H1 (cell line): Measurements from ENCODE around the gene EXD3. TPM values are rescaled to one million over a fixed set of nuclear protein-coding genes. Genes with fewer than 3 reads are reported as not detected.

Source experiments
- FOSL1 ChIP-seq: IDR thresholded peaks from 2 replicates; pipeline ENCODE4 v1.6.1; 2011; ENCODE audit warnings: mild to moderate bottlenecking, low read depth, low read length, moderate library complexity; ENCODE audit not compliant: insufficient read depth
- POU5F1 ChIP-seq: IDR thresholded peaks from 2 replicates; pipeline ENCODE4 v1.6.1; 2011; ENCODE audit warnings: low read depth, mild to moderate bottlenecking, low read length, moderate library complexity
- SIRT6 ChIP-seq: IDR thresholded peaks from one replicate; pipeline ENCODE4 v1.7.1; 2012; ENCODE audit warnings: low read length, inconsistent platforms
- SUZ12 ChIP-seq: fragments of 200-600 bp; sonication (generic); IDR thresholded peaks from 2 replicates; pipeline ENCODE4 v1.6.1; 2012; ENCODE audit warnings: mild to moderate bottlenecking, inconsistent platforms, low read length, moderate library complexity, mixed read lengths
- polyA plus RNA-seq, 7 experiments: library from polyadenylated mRNA; depleted of rRNA in 3 of 7; stranded (reverse) in 5 of 7; unstranded in 2 of 7; fragments of >200 nt in 5 of 7; fragments of 200-250 nt in 2 of 7; gene quantifications; 1 replicate in 5 of 7; 2 replicates in 1 of 7; 4 replicates in 1 of 7; pipeline versions ENCODE4 v1.2.1 to v1.2.3, GENCODE V29; 2011 to 2013; ENCODE audit warnings: missing spikeins in 2 of 7, mixed read lengths in 2 of 7
- total RNA-seq: library from RNA; stranded (reverse); fragmentation: NEBNext Ultra II Directional; extraction: Animal tissue kit (Norgen Biotek cat#: 25700); gene quantifications from 2 replicates; pipeline ENCODE4 v1.2.1, GENCODE V29; 2021
- TF ChIP-seq, protein P1 (sequence below): IDR thresholded peaks from 2 replicates; pipeline ENCODE4 v1.6.1; 2012; ENCODE audit warnings: inconsistent platforms

The EXD3 gene
- total and polyA plus RNA-seq, 2 of the 8 experiments (the other 6 are each of a cell fraction or from before 2014, with no cell fraction given), result 7.2 to 9.4 TPM

DNA sequence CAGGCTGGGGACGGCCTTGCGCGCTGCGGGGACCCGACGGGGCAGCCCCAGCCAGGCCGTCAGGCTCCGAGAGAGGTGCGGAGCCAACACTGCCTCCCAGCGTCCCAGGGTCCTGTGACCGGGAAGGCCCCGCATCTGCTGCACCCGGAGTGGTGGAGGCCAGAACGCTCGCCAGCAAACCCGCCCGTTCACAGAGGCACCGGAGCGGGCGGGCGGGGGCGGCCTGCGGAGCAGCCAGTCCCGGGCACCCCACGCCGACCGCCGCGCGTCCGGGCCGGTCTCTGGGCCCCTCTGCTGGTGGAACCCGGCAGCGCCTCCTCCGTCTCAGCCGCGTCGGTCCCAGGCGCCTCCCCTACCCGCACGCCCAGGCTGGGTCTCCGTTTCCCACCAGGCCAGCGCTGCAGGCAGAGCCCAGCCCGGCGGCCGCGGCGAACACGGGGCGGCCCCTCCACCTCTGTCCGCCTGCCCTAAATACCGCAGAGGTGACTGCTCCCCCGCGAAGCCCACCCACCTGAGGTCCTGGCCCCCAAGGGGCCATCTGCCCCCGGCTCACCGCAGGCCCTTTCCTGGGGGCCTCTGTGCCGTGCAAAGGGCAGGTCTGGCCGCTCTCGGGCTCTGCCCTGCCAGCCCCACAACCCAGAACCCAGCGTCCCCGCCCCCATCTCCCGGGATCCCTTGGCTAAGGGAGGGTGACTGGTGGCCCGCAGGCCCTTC lies 15.9 kb downstream of the EXD3 start (continued):
- TF ChIP-seq POU5F1 (no peak), SUZ12 (no peak), SIRT6 (no peak), FOSL1 (no peak)
- TF ChIP-seq, protein P1, sequence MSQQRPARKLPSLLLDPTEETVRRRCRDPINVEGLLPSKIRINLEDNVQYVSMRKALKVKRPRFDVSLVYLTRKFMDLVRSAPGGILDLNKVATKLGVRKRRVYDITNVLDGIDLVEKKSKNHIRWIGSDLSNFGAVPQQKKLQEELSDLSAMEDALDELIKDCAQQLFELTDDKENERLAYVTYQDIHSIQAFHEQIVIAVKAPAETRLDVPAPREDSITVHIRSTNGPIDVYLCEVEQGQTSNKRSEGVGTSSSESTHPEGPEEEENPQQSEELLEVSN, result 0 out of 2 replicates have a peak, but pooled peaks have one; percentile 14
- TF ChIP-seq, all 59 proteins: peak for 11
